ENCODE data around the gene APOBEC3F.

DNA sequence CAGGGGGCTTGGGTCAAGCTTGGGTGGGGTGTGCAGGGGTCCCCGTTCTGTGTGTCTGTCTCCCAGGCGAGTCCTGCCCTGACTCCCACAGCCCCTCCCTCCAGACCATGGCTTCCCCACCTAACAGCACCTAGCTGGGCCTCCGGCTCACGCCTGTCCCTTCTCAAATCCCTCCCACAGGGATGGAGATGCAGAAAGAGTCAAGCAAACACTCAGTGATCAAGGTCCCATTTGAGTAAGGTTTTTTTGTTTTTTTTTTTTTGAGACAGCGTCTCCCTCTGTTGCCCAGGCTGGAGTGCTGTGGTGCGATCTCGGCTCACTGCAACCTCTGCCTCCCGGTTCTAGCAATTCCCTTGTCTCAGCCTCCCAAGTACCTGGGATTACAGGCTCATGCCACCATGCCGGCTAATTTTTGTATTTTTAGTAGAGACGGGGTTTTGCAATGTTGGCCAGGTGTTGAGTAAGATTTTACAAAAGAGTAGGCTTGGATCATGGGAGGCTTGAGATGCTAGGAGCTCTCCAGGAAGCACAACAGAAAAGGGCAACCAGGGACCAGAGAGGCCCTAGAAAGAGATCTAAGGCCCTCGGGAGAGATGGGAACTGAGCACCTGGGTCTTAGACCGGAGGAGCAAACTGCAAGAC lies 14.0 kb upstream of the APOBEC3F start:
- no peak for TF ChIP-seq POLR2A (IDR thresholded peaks at IDR 0.05; ENCODE audit: low read length)
- no peak for TF ChIP-seq GATA1 (IDR thresholded peaks at IDR 0.05; ENCODE audit: low read depth, low read length)

All from erythroblast (primary cell).